IPS-18a (cell line): Measurements from ENCODE around the gene IFIH1.

ENCODE experiments used
- H3K27ac ChIP-seq: one replicate; pipeline ENCODE4 v1.5.1; 2013; ENCODE audit warnings: low read length
- H3K27me3 ChIP-seq: one replicate; pipeline ENCODE4 v1.6.1; 2013; ENCODE audit warnings: mild to moderate bottlenecking, low read length; ENCODE audit not compliant: control insufficient read depth, insufficient read depth
- H3K36me3 ChIP-seq: one replicate; pipeline ENCODE4 v1.6.1; 2013; ENCODE audit warnings: low read depth, low read length; ENCODE audit not compliant: control insufficient read depth
- H3K4me1 ChIP-seq: one replicate; pipeline ENCODE4 v1.6.1; 2013; ENCODE audit warnings: low read depth, low read length; ENCODE audit not compliant: control insufficient read depth
- H3K4me3 ChIP-seq: one replicate; pipeline ENCODE4 v1.5.1; 2013; ENCODE audit warnings: low read length
- H3K9ac ChIP-seq: one replicate; pipeline ENCODE4 v1.6.1; 2013; ENCODE audit warnings: mild to moderate bottlenecking, low read length, moderate library complexity
- H3K9me3 ChIP-seq: one replicate; pipeline ENCODE4 v1.6.1; 2013; ENCODE audit warnings: low read depth, low read length; ENCODE audit not compliant: control insufficient read depth

IFIH1 gene

GRCh38 chr2:162305901-162306300 lies 12.6 kb downstream of the IFIH1 start:
- H3K36me3 ChIP-seq = no peaks in the 10 kb centered on the region
- H3K27me3 ChIP-seq = no peaks in the 10 kb centered on the region
- no peak overlapping the region for H3K9ac ChIP-seq
- no peaks in the 10 kb centered on the region for H3K9me3 ChIP-seq
- H3K4me1 ChIP-seq = no peaks in the 10 kb centered on the region
- H3K27ac ChIP-seq = no peak overlapping the region
- H3K4me3 ChIP-seq = no peak overlapping the region

GRCh38 chr2:162301877-162302276 lies 16.6 kb downstream of the IFIH1 start:
- H3K27me3 ChIP-seq = no peaks in the 10 kb centered on the region
- no peak overlapping the region for H3K4me3 ChIP-seq
- H3K36me3 ChIP-seq = no peaks in the 10 kb centered on the region
- H3K9ac ChIP-seq = no peak overlapping the region
- no peaks in the 10 kb centered on the region for H3K9me3 ChIP-seq
- H3K4me1 ChIP-seq = no peaks in the 10 kb centered on the region
- H3K27ac ChIP-seq = no peak overlapping the region

- Histone ChIP-seq H3K4me3 (no peak overlapping the region), H3K4me1 (no peaks in the 10 kb centered on the region), H3K36me3 (no peaks in the 10 kb centered on the region), H3K9ac (no peak overlapping the region), H3K9me3 (no peaks in the 10 kb centered on the region), H3K27me3 (no peaks in the 10 kb centered on the region), H3K27ac (no peak overlapping the region)
Measured at GRCh38 chr2:162301151-162301804, 17.2 kb downstream of the IFIH1 start.

- Histone ChIP-seq H3K27ac (no peak overlapping the region), H3K9me3 (no peaks in the 10 kb centered on the region), H3K36me3 (no peaks in the 10 kb centered on the region), H3K9ac (no peak overlapping the region), H3K27me3 (no peaks in the 10 kb centered on the region), H3K4me3 (no peak overlapping the region), H3K4me1 (no peaks in the 10 kb centered on the region)
Measured at GRCh38 chr2:162300266-162300665, 18.2 kb downstream of the IFIH1 start.

- H3K9ac ChIP-seq = no peak overlapping the region
- no peaks in the 10 kb centered on the region for H3K36me3 ChIP-seq
- H3K27ac ChIP-seq = no peak overlapping the region
- H3K4me1 ChIP-seq = no peaks in the 10 kb centered on the region
- no peak overlapping the region for H3K4me3 ChIP-seq
- H3K9me3 ChIP-seq = no peaks in the 10 kb centered on the region
- H3K27me3 ChIP-seq = no peaks in the 10 kb centered on the region
Measured at GRCh38 chr2:162298669-162299335, 19.7 kb downstream of the IFIH1 start.

GRCh38 chr2:162297925-162298552 lies 20.4 kb downstream of the IFIH1 start:
- H3K27me3 ChIP-seq = no peaks in the 10 kb centered on the region
- H3K4me1 ChIP-seq = no peaks in the 10 kb centered on the region
- no peaks in the 10 kb centered on the region for H3K36me3 ChIP-seq
- no peaks in the 10 kb centered on the region for H3K9me3 ChIP-seq
- H3K27ac ChIP-seq = no peak overlapping the region
- H3K9ac ChIP-seq = no peak overlapping the region
- H3K4me3 ChIP-seq = no peak overlapping the region

GRCh38 chr2:162295009-162295408 lies 23.5 kb downstream of the IFIH1 start:
- no peaks in the 10 kb centered on the region for H3K36me3 ChIP-seq
- no peak overlapping the region for H3K4me3 ChIP-seq
- no peaks in the 10 kb centered on the region for H3K27me3 ChIP-seq
- H3K4me1 ChIP-seq = no peaks in the 10 kb centered on the region
- no peaks in the 10 kb centered on the region for H3K9me3 ChIP-seq
- no peak overlapping the region for H3K9ac ChIP-seq
- no peak overlapping the region for H3K27ac ChIP-seq

GRCh38 chr2:162293122-162293786 lies 25.2 kb downstream of the IFIH1 start:
- Histone ChIP-seq H3K9ac (no peak overlapping the region), H3K27ac (no peak overlapping the region), H3K4me1 (no peaks in the 10 kb centered on the region), H3K4me3 (no peak overlapping the region), H3K9me3 (no peaks in the 10 kb centered on the region), H3K27me3 (no peaks in the 10 kb centered on the region), H3K36me3 (no peaks in the 10 kb centered on the region)

- Histone ChIP-seq H3K36me3 (no peaks in the 10 kb centered on the region), H3K27ac (no peak overlapping the region), H3K4me1 (no peaks in the 10 kb centered on the region), H3K4me3 (no peak overlapping the region), H3K9ac (no peak overlapping the region), H3K9me3 (no peaks in the 10 kb centered on the region), H3K27me3 (no peaks in the 10 kb centered on the region)
Measured at GRCh38 chr2:162291748-162292147, 26.7 kb downstream of the IFIH1 start.

GRCh38 chr2:162282765-162283425 lies 35.6 kb downstream of the IFIH1 start:
- no peak overlapping the region for H3K27ac ChIP-seq
- H3K36me3 ChIP-seq = no peaks in the 10 kb centered on the region
- H3K4me3 ChIP-seq = no peak overlapping the region
- H3K9ac ChIP-seq = no peak overlapping the region
- H3K27me3 ChIP-seq = no peaks in the 10 kb centered on the region
- H3K4me1 ChIP-seq = no peaks in the 10 kb centered on the region
- H3K9me3 ChIP-seq = no peaks in the 10 kb centered on the region

GRCh38 chr2:162280654-162281053 lies 37.8 kb downstream of the IFIH1 start:
- H3K9ac ChIP-seq = no peak overlapping the region
- no peaks in the 10 kb centered on the region for H3K4me1 ChIP-seq
- H3K27ac ChIP-seq = no peak overlapping the region
- no peaks in the 10 kb centered on the region for H3K36me3 ChIP-seq
- no peak overlapping the region for H3K4me3 ChIP-seq
- no peaks in the 10 kb centered on the region for H3K27me3 ChIP-seq
- H3K9me3 ChIP-seq = no peaks in the 10 kb centered on the region
